ENCODE measurements around the gene FAM107A. TPM values are rescaled to one million over a fixed set of nuclear protein-coding genes. Genes with fewer than 3 reads are reported as not detected.

The FAM107A gene
- total RNA-seq, 2 donors from 2014 or later = 50.0 to 55.1 TPM

DNA sequence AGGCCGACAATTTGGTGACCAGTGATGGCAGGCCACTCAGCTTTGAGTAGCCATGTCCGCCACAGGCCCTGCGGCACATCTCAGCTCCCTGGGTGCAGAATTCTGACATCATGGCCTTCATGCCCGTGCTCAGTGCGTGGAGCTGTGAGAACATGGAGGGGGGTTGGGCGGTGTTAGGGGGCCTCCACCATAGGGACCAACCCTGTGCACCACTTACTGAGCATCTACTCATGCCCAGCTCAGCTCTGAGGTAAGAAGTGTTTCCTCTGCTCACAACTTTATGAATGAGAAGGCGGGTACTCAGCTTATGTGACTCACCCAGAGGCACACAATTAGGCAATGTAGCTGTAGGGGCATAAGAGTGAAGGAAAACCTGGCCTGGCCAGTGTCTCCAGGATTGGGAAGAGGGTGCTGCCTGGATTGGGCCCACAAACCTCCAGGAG, 50.7 kb downstream of the FAM107A start:
- ATAC-seq (peak in 1 of 2 donors; percentile 69), DNase-seq (no peak)
- intact Hi-C loops (cut with DNase I) = no loop called here

- DNase-seq (no peak), ATAC-seq (no peak)
- intact Hi-C loops (cut with DNase I) = no loop called here
Observed at GRCh38 chr3:58524326-58524888, 52.8 kb downstream of the FAM107A start.

- intact Hi-C loops (cut with DNase I) = no loop called here
- no peak for ATAC-seq
Observed at GRCh38 chr3:58522759-58523425, 54.3 kb downstream of the FAM107A start.

DNA sequence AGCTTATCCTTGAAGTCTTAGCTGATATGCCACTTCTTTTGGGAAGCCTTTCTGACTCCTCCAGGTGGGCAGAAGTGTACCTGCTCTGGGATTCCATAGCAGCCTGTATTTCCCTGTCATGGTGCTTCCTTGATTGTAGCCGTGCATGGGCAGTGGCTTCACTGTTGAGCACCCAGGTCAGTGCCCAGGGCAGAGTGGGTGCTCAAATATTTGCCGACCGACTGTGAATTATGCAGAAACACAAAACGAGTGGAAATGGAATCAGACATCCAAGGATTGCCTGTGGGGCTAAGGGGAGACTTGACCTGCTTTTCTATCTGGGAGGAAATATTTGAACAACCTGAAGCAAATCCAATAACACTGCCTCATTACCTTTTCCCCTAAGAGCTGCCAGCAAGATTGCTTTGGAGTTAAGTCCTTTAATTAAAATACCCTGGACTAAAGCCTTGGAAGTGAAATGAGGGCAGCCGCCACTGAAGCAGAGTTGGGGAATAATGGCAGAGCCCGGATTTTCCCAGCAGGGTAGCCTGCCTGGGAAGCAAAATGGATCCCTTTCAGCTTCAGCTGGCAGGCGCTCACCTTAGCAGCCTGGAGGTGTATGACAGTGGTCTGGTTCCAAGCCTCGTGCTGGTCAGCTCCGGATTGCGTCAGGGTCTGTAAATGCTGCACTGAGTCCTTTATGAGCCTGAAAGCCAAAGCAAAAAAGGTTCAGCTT, 55.1 kb downstream of the FAM107A start:
- intact Hi-C loops (cut with DNase I) = no loop called here
- DNase-seq (no peak), ATAC-seq (no peak)

More at GRCh38 chr3:58522759-58523425, 54.3 kb downstream of the FAM107A start:
- DNase-seq = no peak

- intact Hi-C loops (cut with DNase I) = no loop called here
- no peak for ATAC-seq
- no peak for DNase-seq
Observed at GRCh38 chr3:58521336-58521670, 55.9 kb downstream of the FAM107A start.

- ATAC-seq (peak in 1 of 2 donors; percentile 38), DNase-seq (no peak)
- intact Hi-C loops (cut with DNase I) = no loop called here
Observed at GRCh38 chr3:58520403-58521335, 56.5 kb downstream of the FAM107A start.

DNA sequence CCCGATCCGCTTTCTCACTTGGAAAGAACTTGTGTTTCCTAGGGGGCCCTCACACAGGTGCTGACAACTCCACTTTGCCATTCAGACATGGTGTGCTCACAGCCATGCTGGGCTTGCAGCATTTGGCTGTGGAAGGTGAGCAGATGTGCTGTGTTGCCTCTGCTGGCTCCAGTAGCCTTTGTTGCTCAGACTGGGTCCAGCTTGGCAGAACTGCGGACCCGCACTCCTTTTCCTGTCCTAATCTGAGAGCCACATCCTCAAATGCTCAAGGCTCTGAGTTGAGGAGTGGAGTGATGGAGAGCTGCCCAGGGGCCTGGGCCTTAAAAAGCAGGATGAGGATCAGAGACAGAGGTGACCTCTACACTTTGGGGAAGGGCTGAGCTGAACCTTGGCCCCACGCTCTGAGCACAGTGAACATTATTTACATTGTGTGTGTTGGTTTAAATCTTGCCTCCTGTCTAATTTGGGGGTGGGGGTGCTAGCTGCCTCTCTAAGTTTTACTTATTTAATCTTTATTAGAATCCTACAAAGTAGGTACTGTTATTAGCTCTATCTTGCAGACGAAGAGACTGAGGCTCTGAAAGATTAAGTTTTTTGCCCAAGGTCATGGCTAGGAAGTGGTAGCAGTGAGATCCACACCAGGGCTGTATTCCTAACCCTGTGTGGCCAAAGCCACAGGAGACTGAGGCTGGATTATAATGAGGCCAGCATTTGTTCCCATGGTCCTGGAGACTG, 57.4 kb downstream of the FAM107A start:
- intact Hi-C loops (cut with DNase I) = no loop called here
- DNase-seq = no peak

DNA sequence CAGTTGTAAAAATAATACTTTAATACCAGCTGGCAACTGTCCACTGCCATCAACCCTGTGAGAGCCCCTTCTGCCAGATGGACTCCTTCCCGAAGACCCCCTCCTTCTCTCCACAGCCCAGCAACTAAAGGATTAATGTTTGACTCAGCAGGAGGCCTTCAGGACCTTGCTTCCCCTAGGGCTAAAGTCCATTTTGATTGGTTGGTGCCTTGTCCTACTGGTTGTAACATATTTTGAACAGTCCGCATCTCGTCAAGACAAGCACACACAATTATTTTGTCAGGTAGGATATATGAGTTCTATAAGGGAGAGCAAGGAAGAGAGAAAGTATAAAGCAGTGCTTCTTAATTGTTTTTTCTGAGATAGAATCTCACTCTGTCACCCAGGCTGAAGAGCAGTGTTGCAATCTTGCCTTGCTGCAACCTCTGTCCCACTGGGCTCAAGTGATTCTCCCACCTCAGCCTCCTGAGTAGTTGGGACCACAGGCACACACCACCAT, 58.9 kb downstream of the FAM107A start:
- intact Hi-C loops (cut with DNase I) = no loop called here
- no peak for DNase-seq
- no peak for ATAC-seq

More for the DNA sequence above, 57.4 kb downstream of the FAM107A start:
- ATAC-seq = no peak

- intact Hi-C loops (cut with DNase I) = no loop called here
- ATAC-seq (no peak), DNase-seq (no peak)
Observed at GRCh38 chr3:58514405-58514804, 62.8 kb downstream of the FAM107A start.

Other genes starting within 250 kb of the FAM107A start
- gene PXK, start 244.5 kb downstream of the FAM107A start, total RNA-seq = 10 to 100 TPM; 13.3 to 15.1 TPM
- 100 to 1,000 TPM; 121 to 146 TPM for gene PDHB, start 143.6 kb downstream of the FAM107A start, total RNA-seq
- gene KCTD6, start 85.3 kb downstream of the FAM107A start, total RNA-seq = 1 to 10 TPM; 5.3 to 7.1 TPM
- 10 to 100 TPM; 20.1 to 28.2 TPM for gene ACOX2, start 40.2 kb downstream of the FAM107A start, total RNA-seq
- not detected for gene FAM3D, start 89.4 kb upstream of the FAM107A start, total RNA-seq

Data from left cardiac atrium (tissue), 4 donors.